ENCODE results near the gene DOCK1.

DOCK1 gene

GRCh38 chr10:126948355-126949160 is 43.3 kb downstream of the DOCK1 start:
- Histone ChIP-seq H4K20me1 (ENCODE audit: insufficient read depth) (no peaks in the 10 kb centered on the region), H3K9ac (no peak overlapping the region), H3K4me2 (no peak overlapping the region), H3K79me2 (ENCODE audit: insufficient read depth, low read depth) (peaks cover 4% of the 10 kb centered on the region; the same call in 1 of the 2 replicates), H3K27ac (no peak overlapping the region), H3K4me3 (IDR thresholded peaks at IDR 0.05; ENCODE audit: insufficient read depth, low read depth, low read length) (no peak overlapping the region), H3K27me3 (ENCODE audit: insufficient read depth, low read depth) (no peaks in the 10 kb centered on the region), H3K4me1 (ENCODE audit: low read depth, poor library complexity, severe bottlenecking) (no peaks in the 10 kb centered on the region), H3K36me3 (ENCODE audit: insufficient read depth) (no peaks in the 10 kb centered on the region), H2AFZ (ENCODE audit: low read depth) (no peak overlapping the region)
- TF ChIP-seq, protein P1, sequence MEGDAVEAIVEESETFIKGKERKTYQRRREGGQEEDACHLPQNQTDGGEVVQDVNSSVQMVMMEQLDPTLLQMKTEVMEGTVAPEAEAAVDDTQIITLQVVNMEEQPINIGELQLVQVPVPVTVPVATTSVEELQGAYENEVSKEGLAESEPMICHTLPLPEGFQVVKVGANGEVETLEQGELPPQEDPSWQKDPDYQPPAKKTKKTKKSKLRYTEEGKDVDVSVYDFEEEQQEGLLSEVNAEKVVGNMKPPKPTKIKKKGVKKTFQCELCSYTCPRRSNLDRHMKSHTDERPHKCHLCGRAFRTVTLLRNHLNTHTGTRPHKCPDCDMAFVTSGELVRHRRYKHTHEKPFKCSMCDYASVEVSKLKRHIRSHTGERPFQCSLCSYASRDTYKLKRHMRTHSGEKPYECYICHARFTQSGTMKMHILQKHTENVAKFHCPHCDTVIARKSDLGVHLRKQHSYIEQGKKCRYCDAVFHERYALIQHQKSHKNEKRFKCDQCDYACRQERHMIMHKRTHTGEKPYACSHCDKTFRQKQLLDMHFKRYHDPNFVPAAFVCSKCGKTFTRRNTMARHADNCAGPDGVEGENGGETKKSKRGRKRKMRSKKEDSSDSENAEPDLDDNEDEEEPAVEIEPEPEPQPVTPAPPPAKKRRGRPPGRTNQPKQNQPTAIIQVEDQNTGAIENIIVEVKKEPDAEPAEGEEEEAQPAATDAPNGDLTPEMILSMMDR (conservative IDR thresholded peaks at IDR 0.05; ENCODE audit: low read depth, low read length) = no peak

GRCh38 chr10:126949161-126949503 is 43.9 kb downstream of the DOCK1 start:
- Histone ChIP-seq H3K27ac (no peak overlapping the region), H3K4me3 (IDR thresholded peaks at IDR 0.05; ENCODE audit: insufficient read depth, low read depth, low read length) (no peak overlapping the region), H3K4me2 (no peak overlapping the region), H3K79me2 (ENCODE audit: insufficient read depth, low read depth) (peaks cover 4% of the 10 kb centered on the region; the same call in 1 of the 2 replicates), H4K20me1 (ENCODE audit: insufficient read depth) (no peaks in the 10 kb centered on the region), H3K36me3 (ENCODE audit: insufficient read depth) (no peaks in the 10 kb centered on the region), H3K27me3 (ENCODE audit: insufficient read depth, low read depth) (no peaks in the 10 kb centered on the region), H2AFZ (ENCODE audit: low read depth) (no peak overlapping the region), H3K4me1 (ENCODE audit: low read depth, poor library complexity, severe bottlenecking) (no peaks in the 10 kb centered on the region), H3K9ac (no peak overlapping the region)
- TF ChIP-seq, protein P1 (conservative IDR thresholded peaks at IDR 0.05; ENCODE audit: low read depth, low read length) = no peak

DNA sequence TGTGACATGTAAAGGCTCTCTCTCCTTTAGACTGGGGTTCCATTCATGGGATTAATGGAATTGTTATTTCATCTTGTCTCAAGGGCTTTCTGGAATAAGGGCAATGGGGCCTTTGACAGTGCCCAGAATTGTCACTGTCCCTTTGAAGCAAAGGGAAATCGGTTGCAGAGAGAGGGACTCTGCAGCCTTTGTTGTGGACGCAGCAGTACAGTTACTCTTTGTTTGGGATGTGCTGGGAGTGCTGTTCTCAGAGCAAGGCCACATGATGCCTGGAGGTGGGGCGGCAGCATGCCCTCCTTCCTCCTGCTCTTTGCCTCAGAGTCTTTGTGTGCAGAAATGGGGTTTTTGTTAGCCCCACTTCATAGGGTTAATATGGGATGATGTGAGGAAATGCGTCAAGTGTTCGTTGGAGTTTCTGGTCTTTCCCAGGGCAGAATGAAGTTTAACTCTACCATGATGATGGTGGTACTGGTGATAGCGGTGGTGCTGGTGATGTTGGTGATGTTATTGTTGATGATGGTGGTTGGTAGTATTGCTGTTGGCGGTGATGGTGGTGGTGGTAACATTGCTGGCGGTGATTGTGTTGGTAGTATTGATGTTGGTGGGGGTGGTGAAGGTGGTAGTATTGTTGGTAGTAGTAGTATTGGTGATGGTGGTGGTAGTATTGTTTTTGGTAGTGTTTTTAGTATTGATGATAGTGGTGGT is 45.3 kb downstream of the DOCK1 start:
- TF ChIP-seq, protein P1 (conservative IDR thresholded peaks at IDR 0.05; ENCODE audit: low read depth, low read length) = no peak
- Histone ChIP-seq H3K4me3 (IDR thresholded peaks at IDR 0.05; ENCODE audit: insufficient read depth, low read depth, low read length) (no peak overlapping the region), H3K9ac (no peak overlapping the region), H3K27me3 (ENCODE audit: insufficient read depth, low read depth) (no peaks in the 10 kb centered on the region), H3K79me2 (ENCODE audit: insufficient read depth, low read depth) (peaks cover 4% of the 10 kb centered on the region; the same call in 1 of the 2 replicates), H2AFZ (ENCODE audit: low read depth) (no peak overlapping the region), H3K27ac (no peak overlapping the region), H3K4me2 (no peak overlapping the region), H4K20me1 (ENCODE audit: insufficient read depth) (no peaks in the 10 kb centered on the region), H3K36me3 (ENCODE audit: insufficient read depth) (no peaks in the 10 kb centered on the region), H3K4me1 (ENCODE audit: low read depth, poor library complexity, severe bottlenecking) (no peaks in the 10 kb centered on the region)

GRCh38 chr10:126953886-126954285 is 48.7 kb downstream of the DOCK1 start:
- no peaks in the 10 kb centered on the region for H3K27me3 ChIP-seq (ENCODE audit: insufficient read depth, low read depth)
- H3K4me2 ChIP-seq = no peak overlapping the region
- H2AFZ ChIP-seq (ENCODE audit: low read depth) = no peak overlapping the region
- H3K79me2 ChIP-seq (ENCODE audit: insufficient read depth, low read depth) = peaks cover 4% of the 10 kb centered on the region; the same call in 1 of the 2 replicates
- TF ChIP-seq, protein P1 (conservative IDR thresholded peaks at IDR 0.05; ENCODE audit: low read depth, low read length) = no peak
- no peak overlapping the region for H3K9ac ChIP-seq
- no peak overlapping the region for H3K4me3 ChIP-seq (IDR thresholded peaks at IDR 0.05; ENCODE audit: insufficient read depth, low read depth, low read length)
- H3K36me3 ChIP-seq (ENCODE audit: insufficient read depth) = no peaks in the 10 kb centered on the region
- no peaks in the 10 kb centered on the region for H4K20me1 ChIP-seq (ENCODE audit: insufficient read depth)
- H3K27ac ChIP-seq = no peak overlapping the region
- H3K4me1 ChIP-seq (ENCODE audit: low read depth, poor library complexity, severe bottlenecking) = no peaks in the 10 kb centered on the region

All from KMS-11 (cell line).